GM12878 (cell line): ENCODE results near the gene GPC2. TPM values are rescaled to one million over a fixed set of nuclear protein-coding genes. Genes with fewer than 3 reads are reported as not detected.

ENCODE experiments used
- ATAC-seq: fragments of 200-7000 bp; cut with Tn5 transposase; 3 replicates; pipeline ENCODE4 v1.9.1; 2020; ENCODE audit warnings: mild to moderate bottlenecking, moderate library complexity
- BruUV-seq: library from RNA; stranded (reverse); fragments of 400-500 nt; replicated peaks from 2 replicates; lab custom pipeline; 2021; lab: Mats Ljungman, UMichigan
- CTCF ChIA-PET: fragments of 300-600 bp; sonication (Branson Sonifier 250); formaldehyde crosslinking; extraction: SDS; loops from one replicate; lab custom pipeline; 2021; ENCODE audit warnings: inconsistent platforms; lab: Yijun Ruan, JAX
- POLR2A ChIA-PET: fragments of 350-600 bp; formaldehyde crosslinking; extraction: SDS; loops from one replicate; lab custom pipeline; 2021; ENCODE audit warnings: inconsistent platforms; lab: Charles Lee
- RAD21 ChIA-PET: fragments of 300-600 bp; sonication (Branson Sonifier 250); formaldehyde crosslinking; loops from one replicate; lab custom pipeline; 2023; ENCODE audit warnings: antibody characterized with exemption; ENCODE audit not compliant: unreplicated experiment; lab: Charles Lee
- SMC1A ChIA-PET: fragments of 300-600 bp; sonication (Branson Sonifier 250); formaldehyde crosslinking; loops from one replicate; lab custom pipeline; 2023; ENCODE audit not compliant: unreplicated experiment, uncharacterized antibody; lab: Charles Lee
- DNase-seq: peaks from one replicate; pipeline ENCODE4 v3.0.0-alpha.2; 2011; ENCODE audit warnings: low read depth, low spot score
- FAIRE-seq: peaks from 3 replicates; lab custom pipeline; 2011; peaks lifted over from hg19 to GRCh38; lab: Jason Lieb, UNC
- H2AFZ ChIP-seq: 2 replicates; pipeline ENCODE4 v1.6.0; 2011; ENCODE audit warnings: low read depth, low read length, control low read depth; ENCODE audit not compliant: control insufficient read depth
- H3K27ac ChIP-seq: 2 replicates; pipeline ENCODE4 v1.5.1; 2011; ENCODE audit warnings: control low read depth; ENCODE audit not compliant: control insufficient read depth, insufficient read depth
- H3K27me3 ChIP-seq, 2 experiments: replicated peaks in 1 of 2; 2 replicates each; pipeline versions ENCODE4 v1.6.0 to v1.6.1; 2011; ENCODE audit warnings: low read length in 1 of 2; ENCODE audit not compliant: control insufficient read depth in 2 of 2, insufficient read depth in 2 of 2
- H3K36me3 ChIP-seq, 2 experiments: 2 replicates each; pipeline ENCODE4 v1.5.1; 2011; ENCODE audit warnings: low read length in 1 of 2; ENCODE audit not compliant: control insufficient read depth in 2 of 2, insufficient read depth in 2 of 2
- H3K4me1 ChIP-seq: 2 replicates; pipeline ENCODE4 v1.6.1; 2011; ENCODE audit warnings: mild to moderate bottlenecking, low read length, moderate library complexity, mixed read lengths; ENCODE audit not compliant: control insufficient read depth, insufficient read depth
- H3K4me2 ChIP-seq: 2 replicates; pipeline ENCODE4 v1.6.0; 2011; ENCODE audit warnings: control low read depth; ENCODE audit not compliant: control insufficient read depth, insufficient read depth
- H3K4me3 ChIP-seq: fragments of 200-600 bp; sonication (generic); 2 replicates; pipeline ENCODE4 v1.5.1; 2016
- H3K79me2 ChIP-seq: 2 replicates; pipeline ENCODE4 v1.6.0; 2011; ENCODE audit warnings: low read length; ENCODE audit not compliant: control insufficient read depth, insufficient read depth
- H3K9ac ChIP-seq: 2 replicates; pipeline ENCODE4 v1.8.0; 2011; ENCODE audit warnings: low read length, control low read depth, mixed read lengths; ENCODE audit not compliant: control insufficient read depth, insufficient read depth
- H3K9me3 ChIP-seq: replicated peaks from 3 replicates; pipeline ENCODE4 v1.5.1; 2011; ENCODE audit warnings: mild to moderate bottlenecking, low read length; ENCODE audit not compliant: control insufficient read depth, insufficient read depth
- H4K20me1 ChIP-seq: 2 replicates; pipeline ENCODE4 v1.6.0; 2011; ENCODE audit not compliant: control insufficient read depth, insufficient read depth
- BMI1 ChIP-seq: fragments of 450-650 bp; IDR thresholded peaks from 2 replicates; pipeline ENCODE4 v1.6.1; 2016; ENCODE audit warnings: mild to moderate bottlenecking, moderate library complexity, borderline replicate concordance
- HDAC6 ChIP-seq: fragments of 200-600 bp; sonication (generic); IDR thresholded peaks from one replicate; pipeline ENCODE4 v1.8.0; 2017; ENCODE audit warnings: antibody characterized with exemption; ENCODE audit not compliant: unreplicated experiment
- NFYA ChIP-seq: IDR thresholded peaks from 2 replicates; pipeline ENCODE4 v1.6.1; 2011; ENCODE audit warnings: low read depth, mild to moderate bottlenecking, low read length, improper control_type of control experiment, borderline replicate concordance
- NR2F1 ChIP-seq: fragments of 450-650 bp; conservative IDR thresholded peaks from 2 replicates; pipeline ENCODE4 v1.6.1; 2017; ENCODE audit warnings: mild to moderate bottlenecking
- SPI1 ChIP-seq: IDR thresholded peaks from 2 replicates; pipeline ENCODE4 v1.6.1; 2011; ENCODE audit warnings: low read depth, mild to moderate bottlenecking, low read length, moderate library complexity, borderline replicate concordance; ENCODE audit not compliant: insufficient read depth
- TAF1 ChIP-seq: IDR thresholded peaks from 2 replicates; pipeline ENCODE4 v1.6.1; 2011; ENCODE audit warnings: mild to moderate bottlenecking, low read depth, low read length, borderline replicate concordance
- TCF12 ChIP-seq: IDR thresholded peaks from 2 replicates; pipeline ENCODE4 v1.6.1; 2011; ENCODE audit warnings: low read depth, mild to moderate bottlenecking, low read length
- TCF3 ChIP-seq: IDR thresholded peaks from 2 replicates; pipeline ENCODE4 v1.6.1; 2012; ENCODE audit warnings: low read depth, mild to moderate bottlenecking, low read length, borderline replicate concordance; ENCODE audit not compliant: insufficient read depth
- YY1 ChIP-seq: IDR thresholded peaks from 2 replicates; pipeline ENCODE4 v1.6.1; 2011; ENCODE audit warnings: low read depth, mild to moderate bottlenecking, low read length
- WGBS: methylation state at CpG from one replicate; pipeline ENCODE4 v1.1.6; 2016; ENCODE audit warnings: low lambda C conversion rate; ENCODE audit not compliant: insufficient replicate concordance, insufficient coverage; ENCODE audit errors: missing lambda C conversion rate; 5-methylcytosine and 5-hydroxymethylcytosine counted together
- in situ Hi-C: fragments of 300-500 bp; cut with MboI; formaldehyde crosslinking; loops from 9 replicates; pipeline ENCODE4 v1.14.3; 2018; ENCODE audit warnings: mixed read lengths
- intact Hi-C: fragments of 100-400 bp; cut with micrococcal nuclease; formaldehyde crosslinking; loops from one replicate; pipeline ENCODE4 v1.14.2; 2022; ENCODE audit not compliant: unreplicated experiment
- polyA plus RNA-seq, 11 experiments: library from polyadenylated mRNA; depleted of rRNA in 4 of 11; unstranded in 6 of 11; stranded (reverse) in 5 of 11; fragments of >200 nt; fragmentation: Nextera tagmentation in 4 of 11; fragmentation: Illumina TruSeq in 1 of 11; extraction: Ambion mirVana in 4 of 11; extraction: Trizol in 1 of 11; gene quantifications; 1 replicate in 1 of 11; 2 replicates in 10 of 11; pipeline versions ENCODE4 v1.2.1 to v1.2.3, GENCODE V29; 2011 to 2016; ENCODE audit warnings: inconsistent platforms in 2 of 11, missing spikeins in 2 of 11, low read depth in 1 of 11
- total RNA-seq, 4 experiments: library from RNA; depleted of rRNA in 3 of 4; stranded (reverse); fragments of >200 nt in 3 of 4; fragmentation: Illumina TruSeq in 1 of 4; extraction: Trizol in 1 of 4; gene quantifications; 2 replicates each; pipeline versions ENCODE4 v1.2.1 to v1.2.3, GENCODE V29; 2013 to 2021

Gene GPC2
- total and polyA plus RNA-seq, 10 of the 15 experiments (the other 5 are each of a cell fraction or from before 2014, with no cell fraction given) = 0.19 to 6.3 (median 0.77) TPM

DNA sequence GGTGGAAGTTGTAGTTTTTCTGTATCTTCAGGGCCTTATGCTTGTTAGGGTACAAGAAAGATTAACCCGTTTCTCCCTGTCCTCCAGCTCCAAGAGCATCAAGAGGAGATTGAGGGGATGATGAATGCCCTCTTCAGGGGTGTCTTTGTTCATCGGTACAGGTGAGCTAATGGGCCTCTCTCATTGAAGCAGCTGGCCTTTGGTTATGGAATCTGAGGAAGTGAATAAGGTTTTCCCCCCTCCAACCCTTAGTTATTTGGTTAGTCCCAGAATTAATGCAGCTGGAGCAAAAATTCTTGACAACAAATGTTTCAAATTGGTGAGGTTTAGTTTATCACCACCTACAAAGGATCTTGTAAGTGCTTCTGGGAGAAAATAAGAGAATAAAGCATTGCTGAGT, 18.0 kb upstream of the GPC2 start:
- Histone ChIP-seq H3K9ac (no peak overlapping the region), H3K9me3 (no peaks in the 10 kb centered on the region), H3K4me1 (peaks cover 49% of the 10 kb centered on the region), H3K27me3 (no peaks in the 10 kb centered on the region), H3K36me3 (no peaks in the 10 kb centered on the region), H3K27ac (peak overlapping the region; percentile 40; the same call in 1 of the 2 replicates), H3K79me2 (no peaks in the 10 kb centered on the region), H4K20me1 (no peaks in the 10 kb centered on the region), H2AFZ (no peak overlapping the region), H3K4me3 (no peak overlapping the region), H3K4me2 (no peak overlapping the region)
- in situ Hi-C loops (no loop called here), intact Hi-C loops (no loop called here)
- no peak for FAIRE-seq
- BruUV-seq = no TSS peak
- ChIA-PET CTCF (interaction anchor here (0.7 to 7.0 kb wide), 8 partner anchors 14 to 438 kb away, joined by 3 to 65 read pairs (median 4); partner anchors contain the start of gene STAG3), POLR2A (interaction anchor here (0.6 to 5.8 kb wide), 7 partner anchors 10 to 46 kb away, joined by 3 to 60 read pairs (median 4); partner anchors contain the start of genes LAMTOR4 and PVRIG), SMC1A (interaction anchor here (0.7 to 7.0 kb wide), 4 partner anchors 9 to 62 kb away, joined by 4 to 112 read pairs (median 23); partner anchors contain the start of gene PVRIG), RAD21 (interaction anchor here (1.0 to 4.5 kb wide), 7 partner anchors 9 to 213 kb away, joined by 3 to 30 read pairs (median 5); no protein-coding TSS in a partner anchor)
- DNase-seq = no peak
- 100% methylated on average over 2 of the region's 2 CpGs for WGBS
- ATAC-seq = no peak
- TF ChIP-seq TAF1 (no peak), BMI1 (no peak), TCF3 (no peak)

DNA sequence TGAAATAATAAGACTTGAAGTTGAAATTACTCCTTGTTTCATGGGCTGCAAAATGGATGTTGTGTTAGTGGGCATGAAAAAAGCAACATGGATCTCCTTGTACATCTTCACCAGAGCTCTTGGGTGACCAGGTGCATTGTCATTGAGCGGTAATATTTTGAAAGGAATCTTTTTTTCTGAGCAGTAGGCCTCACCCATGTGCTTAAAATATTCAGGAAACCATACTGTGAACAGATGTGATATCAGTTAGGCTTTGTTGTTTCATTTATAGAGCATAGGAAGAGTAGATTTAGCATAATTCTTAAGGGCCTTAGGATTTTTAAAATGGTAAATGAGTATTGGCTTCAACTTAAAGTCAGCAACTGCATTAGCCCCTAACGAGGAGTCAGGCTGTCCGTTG, 15.8 kb upstream of the GPC2 start:
- BruUV-seq = no TSS peak
- no peak overlapping the region for H3K4me2 ChIP-seq
- no peaks in the 10 kb centered on the region for H3K27me3 ChIP-seq
- SMC1A ChIA-PET = interaction anchor here (0.6 to 7.0 kb wide), 10 partner anchors 10 to 184 kb away, joined by 3 to 112 read pairs (median 4); partner anchors contain the start of genes LAMTOR4 and PVRIG
- no peaks in the 10 kb centered on the region for H4K20me1 ChIP-seq
- POLR2A ChIA-PET = interaction anchor here (5.8 kb wide), 1 partner anchor 16 kb away, joined by 60 read pairs; no protein-coding TSS in a partner anchor
- in situ Hi-C loops (no loop called here), intact Hi-C loops (no loop called here)
- peak overlapping the region; percentile 42 for H3K27ac ChIP-seq
- WGBS = 83% methylated on average over 3 of the region's 3 CpGs
- TF ChIP-seq YY1 (no peak), TCF12 (no peak), HDAC6 (no peak), NR2F1 (no peak), NFYA (no peak), SPI1 (no peak)
- H3K9ac ChIP-seq = no peak overlapping the region
- CTCF ChIA-PET = interaction anchor here (0.9 to 7.0 kb wide), 5 partner anchors 10 to 60 kb away, joined by 4 to 65 read pairs (median 10); no protein-coding TSS in a partner anchor
- H3K36me3 ChIP-seq = no peaks in the 10 kb centered on the region
- H3K4me1 ChIP-seq = peaks cover 37% of the 10 kb centered on the region
- no peak for ATAC-seq
- RAD21 ChIA-PET = interaction anchor here (0.8 to 4.5 kb wide), 4 partner anchors 10 to 60 kb away, joined by 3 to 30 read pairs (median 4); partner anchors contain the start of gene LAMTOR4
- H3K9me3 ChIP-seq = no peaks in the 10 kb centered on the region
- H3K4me3 ChIP-seq = no peak overlapping the region
- H2AFZ ChIP-seq = no peak overlapping the region
- no peaks in the 10 kb centered on the region for H3K79me2 ChIP-seq
- no peak for FAIRE-seq
- no peak for DNase-seq
